ENCODE results near the gene TP53TG3F. TPM values are rescaled to one million over a fixed set of nuclear protein-coding genes. Genes with fewer than 3 reads are reported as not detected.
"Not testable (repeated sequence)": the region's sequence is repeated elsewhere in the genome, so short reads cannot be mapped to it uniquely, and the experiment has no call there.

The TP53TG3F gene
- not detected for total RNA-seq

GRCh38 chr16:33459312-33459711 lies at the start of gene TP53TG3F:
TP53TG3F (plus strand) TSS chr16:33459612; CDS start chr16:33459680, 68 bp downstream.
- H3K27me3 ChIP-seq; intact Hi-C loops (cut with DNase I; ENCODE audit: low total_unique reads); H3K4me3 ChIP-seq; DNase-seq (ENCODE audit: low spot score in 2 of 2); H3K36me3 ChIP-seq; H3K27ac ChIP-seq; H3K4me1 ChIP-seq; H3K9me3 ChIP-seq: not testable (repeated sequence)

GRCh38 chr16:33491611-33492010 lies 32.2 kb downstream of the TP53TG3F start:
- DNase-seq (ENCODE audit: low spot score in 2 of 2); H3K27me3 ChIP-seq; H3K27ac ChIP-seq; H3K36me3 ChIP-seq; intact Hi-C loops (cut with DNase I; ENCODE audit: low total_unique reads); H3K4me3 ChIP-seq; H3K9me3 ChIP-seq; H3K4me1 ChIP-seq: not testable (repeated sequence)

- H3K4me3 ChIP-seq; H3K9me3 ChIP-seq; intact Hi-C loops (cut with DNase I; ENCODE audit: low total_unique reads); H3K36me3 ChIP-seq; H3K27me3 ChIP-seq; H3K4me1 ChIP-seq; H3K27ac ChIP-seq; DNase-seq (ENCODE audit: low spot score in 2 of 2): not testable (repeated sequence)
These were observed 47.8 kb downstream of the TP53TG3F start for GRCh38 chr16:33507231-33507630.

GRCh38 chr16:33509070-33509469 lies 49.7 kb downstream of the TP53TG3F start:
- H3K27me3 ChIP-seq; H3K36me3 ChIP-seq; H3K4me3 ChIP-seq; H3K27ac ChIP-seq; H3K9me3 ChIP-seq; intact Hi-C loops (cut with DNase I; ENCODE audit: low total_unique reads); H3K4me1 ChIP-seq; DNase-seq (ENCODE audit: low spot score in 2 of 2): not testable (repeated sequence)

GRCh38 chr16:33509906-33510305 lies 50.5 kb downstream of the TP53TG3F start:
- intact Hi-C loops (cut with DNase I; ENCODE audit: low total_unique reads); H3K36me3 ChIP-seq; H3K4me1 ChIP-seq; H3K27me3 ChIP-seq; H3K27ac ChIP-seq; H3K4me3 ChIP-seq; DNase-seq (ENCODE audit: low spot score in 2 of 2); H3K9me3 ChIP-seq: not testable (repeated sequence)

Other genes starting within 250 kb of the TP53TG3F start
- not detected for gene TP53TG3E, start 155.3 kb upstream of the TP53TG3F start, total RNA-seq
- gene TP53TG3B, start 98.8 kb upstream of the TP53TG3F start, total RNA-seq: 1 to 10 TPM in 1 of 3 donors, not detected in 2; 1.2 TPM